DND-41 (cell line): ENCODE data around the gene MKLN1.

ENCODE experiments used
- EZH2 ChIP-seq: IDR thresholded peaks from 3 replicates; pipeline ENCODE4 v1.6.1; 2012; ENCODE audit warnings: borderline replicate concordance, low read depth, mild to moderate bottlenecking, moderate library complexity, low read length, inconsistent platforms; ENCODE audit not compliant: severe bottlenecking
- TF ChIP-seq, protein P1 (sequence below): IDR thresholded peaks from 2 replicates; pipeline ENCODE4 v1.5.1; 2012; ENCODE audit warnings: borderline replicate concordance, low read length, moderate library complexity, mild to moderate bottlenecking; ENCODE audit not compliant: poor library complexity, severe bottlenecking; ENCODE audit errors: extremely low read depth

GRCh38 chr7:131300572-131301466, 26.9 kb upstream of the MKLN1 start:
- TF ChIP-seq, protein P1, sequence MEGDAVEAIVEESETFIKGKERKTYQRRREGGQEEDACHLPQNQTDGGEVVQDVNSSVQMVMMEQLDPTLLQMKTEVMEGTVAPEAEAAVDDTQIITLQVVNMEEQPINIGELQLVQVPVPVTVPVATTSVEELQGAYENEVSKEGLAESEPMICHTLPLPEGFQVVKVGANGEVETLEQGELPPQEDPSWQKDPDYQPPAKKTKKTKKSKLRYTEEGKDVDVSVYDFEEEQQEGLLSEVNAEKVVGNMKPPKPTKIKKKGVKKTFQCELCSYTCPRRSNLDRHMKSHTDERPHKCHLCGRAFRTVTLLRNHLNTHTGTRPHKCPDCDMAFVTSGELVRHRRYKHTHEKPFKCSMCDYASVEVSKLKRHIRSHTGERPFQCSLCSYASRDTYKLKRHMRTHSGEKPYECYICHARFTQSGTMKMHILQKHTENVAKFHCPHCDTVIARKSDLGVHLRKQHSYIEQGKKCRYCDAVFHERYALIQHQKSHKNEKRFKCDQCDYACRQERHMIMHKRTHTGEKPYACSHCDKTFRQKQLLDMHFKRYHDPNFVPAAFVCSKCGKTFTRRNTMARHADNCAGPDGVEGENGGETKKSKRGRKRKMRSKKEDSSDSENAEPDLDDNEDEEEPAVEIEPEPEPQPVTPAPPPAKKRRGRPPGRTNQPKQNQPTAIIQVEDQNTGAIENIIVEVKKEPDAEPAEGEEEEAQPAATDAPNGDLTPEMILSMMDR, result no peak
- no peak for TF ChIP-seq EZH2
